WTC11 (cell line): ENCODE results near the gene FOXP1. TPM values are rescaled to one million over a fixed set of nuclear protein-coding genes. Genes with fewer than 3 reads are reported as not detected.

ENCODE experiments used
- ATAC-seq: fragments of 200-7000 bp; cut with Tn5 transposase; 2 replicates; pipeline ENCODE4 v1.10.0; 2021; ENCODE audit warnings: mild to moderate bottlenecking, moderate library complexity
- CTCF ChIA-PET: fragments of 300-600 bp; sonication (Branson Sonifier 250); formaldehyde crosslinking; loops from one replicate; lab custom pipeline; 2021; ENCODE audit warnings: antibody characterized with exemption; lab: Charles Lee
- POLR2A ChIA-PET: fragments of 350-600 bp; sonication (Branson Sonifier 250); formaldehyde crosslinking; loops from one replicate; lab custom pipeline; 2021; ENCODE audit warnings: antibody characterized with exemption; lab: Charles Lee
- DNase-seq: peaks from one replicate; pipeline ENCODE4 v3.0.0; 2021; ENCODE audit warnings: low spot score
- H3K27ac Mint-ChIP-seq: 2 replicates; pipeline ENCODE4 v1.8.0; 2021; ENCODE audit warnings: mixed read lengths
- H3K27me3 Mint-ChIP-seq: 2 replicates; pipeline ENCODE4 v1.8.0; 2021; ENCODE audit warnings: low read depth, mild to moderate bottlenecking, moderate library complexity, mixed read lengths
- H3K36me3 Mint-ChIP-seq: 2 replicates; pipeline ENCODE4 v1.8.0; 2021; ENCODE audit warnings: mixed read lengths
- H3K4me1 Mint-ChIP-seq: 2 replicates; pipeline ENCODE4 v1.8.0; 2022; ENCODE audit warnings: mixed read lengths
- H3K4me3 Mint-ChIP-seq: 2 replicates; pipeline ENCODE4 v1.8.0; 2021; ENCODE audit warnings: mild to moderate bottlenecking, moderate library complexity, mixed read lengths
- H3K9me3 Mint-ChIP-seq: 2 replicates; pipeline ENCODE4 v1.8.0; 2021; ENCODE audit warnings: mixed read lengths
- ARID4B ChIP-seq: sonication (generic); formaldehyde crosslinking; IDR thresholded peaks from 2 replicates; pipeline ENCODE4 v1.8.0; 2023; ENCODE audit warnings: missing genetic modification reagents, mild to moderate bottlenecking, borderline replicate concordance
- ATF1 ChIP-seq: sonication (generic); formaldehyde crosslinking; IDR thresholded peaks from 2 replicates; pipeline ENCODE4 v1.8.1; 2023; ENCODE audit warnings: mild to moderate bottlenecking, moderate library complexity, missing genetic modification reagents
- CBFB ChIP-seq: sonication (generic); formaldehyde crosslinking; IDR thresholded peaks from 2 replicates; pipeline ENCODE4 v1.8.1; 2022; ENCODE audit warnings: mild to moderate bottlenecking, low read depth, missing genetic modification reagents
- CREM ChIP-seq: sonication (generic); formaldehyde crosslinking; IDR thresholded peaks from 2 replicates; pipeline ENCODE4 v1.8.1; 2022; ENCODE audit warnings: mild to moderate bottlenecking, missing genetic modification reagents, moderate library complexity
- FOXP1 ChIP-seq: sonication (generic); formaldehyde crosslinking; IDR thresholded peaks from 2 replicates; pipeline ENCODE4 v1.8.0; 2022; ENCODE audit warnings: missing genetic modification reagents, mild to moderate bottlenecking, moderate library complexity, borderline replicate concordance
- GABPB1 ChIP-seq: sonication (generic); formaldehyde crosslinking; IDR thresholded peaks from 2 replicates; pipeline ENCODE4 v1.8.1; 2023; ENCODE audit warnings: mild to moderate bottlenecking, missing genetic modification reagents
- IRF2 ChIP-seq: sonication (generic); formaldehyde crosslinking; IDR thresholded peaks from 2 replicates; pipeline ENCODE4 v1.8.0; 2022; ENCODE audit warnings: low read depth, missing genetic modification reagents, borderline replicate concordance
- SMAD3 ChIP-seq: sonication (generic); formaldehyde crosslinking; IDR thresholded peaks from 2 replicates; pipeline ENCODE4 v1.8.0; 2022; ENCODE audit warnings: missing genetic modification reagents, mild to moderate bottlenecking, borderline replicate concordance
- STAT6 ChIP-seq: sonication (generic); formaldehyde crosslinking; conservative IDR thresholded peaks from 2 replicates; pipeline ENCODE4 v1.8.1; 2023; ENCODE audit warnings: mild to moderate bottlenecking, low read depth, missing genetic modification reagents, moderate library complexity
- TP53 ChIP-seq: sonication (generic); formaldehyde crosslinking; IDR thresholded peaks from 2 replicates; pipeline ENCODE4 v1.8.1; 2023; ENCODE audit warnings: mild to moderate bottlenecking, missing genetic modification reagents
- USF1 ChIP-seq: sonication (generic); formaldehyde crosslinking; IDR thresholded peaks from 2 replicates; pipeline ENCODE4 v1.8.0; 2022; ENCODE audit warnings: mild to moderate bottlenecking, missing genetic modification reagents
- ZNF232 ChIP-seq: sonication (generic); formaldehyde crosslinking; IDR thresholded peaks from 2 replicates; pipeline ENCODE4 v1.8.0; 2022; ENCODE audit warnings: mild to moderate bottlenecking, missing genetic modification reagents
- ZNF281 ChIP-seq: sonication (generic); formaldehyde crosslinking; IDR thresholded peaks from 2 replicates; pipeline ENCODE4 v1.8.0; 2023; ENCODE audit warnings: mild to moderate bottlenecking, missing genetic modification reagents
- ZNF317 ChIP-seq: sonication (generic); formaldehyde crosslinking; IDR thresholded peaks from 2 replicates; pipeline ENCODE4 v1.8.1; 2023; ENCODE audit warnings: low read depth, mild to moderate bottlenecking, moderate library complexity, missing genetic modification reagents, borderline replicate concordance
- ZNF396 ChIP-seq: fragments of 250-450 bp; sonication (Bioruptor Pico); IDR thresholded peaks from 2 replicates; pipeline ENCODE4 v1.8.0; 2021; ENCODE audit warnings: mild to moderate bottlenecking, moderate library complexity, borderline replicate concordance
- total RNA-seq: library from RNA; stranded (reverse); gene quantifications from 3 replicates; pipeline ENCODE4 v1.2.3, GENCODE V29; 2021
- TF ChIP-seq, protein P1 (sequence below): sonication (generic); formaldehyde crosslinking; IDR thresholded peaks from 2 replicates; pipeline ENCODE4 v1.8.1; 2022; ENCODE audit warnings: low read depth, mild to moderate bottlenecking, moderate library complexity, missing genetic modification reagents, borderline replicate concordance
- TF ChIP-seq, protein P2 (sequence below): sonication (generic); formaldehyde crosslinking; IDR thresholded peaks from 2 replicates; pipeline ENCODE4 v1.8.1; 2023; ENCODE audit warnings: mild to moderate bottlenecking, missing genetic modification reagents, moderate library complexity
- TF ChIP-seq, protein P3 (sequence below): sonication (generic); formaldehyde crosslinking; IDR thresholded peaks from 2 replicates; pipeline ENCODE4 v1.8.1; 2023; ENCODE audit warnings: mild to moderate bottlenecking, missing genetic modification reagents
- TF ChIP-seq, protein P4 (sequence below): sonication (generic); formaldehyde crosslinking; IDR thresholded peaks from 2 replicates; pipeline ENCODE4 v1.8.1; 2023; ENCODE audit warnings: mild to moderate bottlenecking, moderate library complexity, missing genetic modification reagents

Gene FOXP1
- total RNA-seq, 1 experiment from 2014 or later, result 25.8 TPM

- DNase-seq, result no peak
- CTCF ChIA-PET, result interaction anchor here (2.5 kb wide), 1 partner anchor 10 kb away, joined by 16 read pairs; no protein-coding TSS in a partner anchor
- TF ChIP-seq CBFB (CRISPR knock-in tag), result no peak
- TF ChIP-seq STAT6 (CRISPR knock-in tag), result no peak
- TF ChIP-seq TP53 (CRISPR knock-in tag), result no peak
- TF ChIP-seq, protein P1, sequence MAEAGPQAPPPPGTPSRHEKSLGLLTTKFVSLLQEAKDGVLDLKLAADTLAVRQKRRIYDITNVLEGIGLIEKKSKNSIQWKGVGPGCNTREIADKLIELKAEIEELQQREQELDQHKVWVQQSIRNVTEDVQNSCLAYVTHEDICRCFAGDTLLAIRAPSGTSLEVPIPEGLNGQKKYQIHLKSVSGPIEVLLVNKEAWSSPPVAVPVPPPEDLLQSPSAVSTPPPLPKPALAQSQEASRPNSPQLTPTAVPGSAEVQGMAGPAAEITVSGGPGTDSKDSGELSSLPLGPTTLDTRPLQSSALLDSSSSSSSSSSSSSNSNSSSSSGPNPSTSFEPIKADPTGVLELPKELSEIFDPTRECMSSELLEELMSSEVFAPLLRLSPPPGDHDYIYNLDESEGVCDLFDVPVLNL (CRISPR knock-in tag), result no peak
- TF ChIP-seq CREM (CRISPR knock-in tag), result no peak
- no peak for TF ChIP-seq FOXP1 (CRISPR knock-in tag)
- no peak for TF ChIP-seq ZNF281 (CRISPR knock-in tag)
- TF ChIP-seq, protein P2, sequence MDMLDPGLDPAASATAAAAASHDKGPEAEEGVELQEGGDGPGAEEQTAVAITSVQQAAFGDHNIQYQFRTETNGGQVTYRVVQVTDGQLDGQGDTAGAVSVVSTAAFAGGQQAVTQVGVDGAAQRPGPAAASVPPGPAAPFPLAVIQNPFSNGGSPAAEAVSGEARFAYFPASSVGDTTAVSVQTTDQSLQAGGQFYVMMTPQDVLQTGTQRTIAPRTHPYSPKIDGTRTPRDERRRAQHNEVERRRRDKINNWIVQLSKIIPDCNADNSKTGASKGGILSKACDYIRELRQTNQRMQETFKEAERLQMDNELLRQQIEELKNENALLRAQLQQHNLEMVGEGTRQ, result no peak
- no peak for TF ChIP-seq ZNF232 (CRISPR knock-in tag)
- no peak for TF ChIP-seq USF1 (CRISPR knock-in tag)
- TF ChIP-seq IRF2 (CRISPR knock-in tag), result no peak
- TF ChIP-seq, protein P3, sequence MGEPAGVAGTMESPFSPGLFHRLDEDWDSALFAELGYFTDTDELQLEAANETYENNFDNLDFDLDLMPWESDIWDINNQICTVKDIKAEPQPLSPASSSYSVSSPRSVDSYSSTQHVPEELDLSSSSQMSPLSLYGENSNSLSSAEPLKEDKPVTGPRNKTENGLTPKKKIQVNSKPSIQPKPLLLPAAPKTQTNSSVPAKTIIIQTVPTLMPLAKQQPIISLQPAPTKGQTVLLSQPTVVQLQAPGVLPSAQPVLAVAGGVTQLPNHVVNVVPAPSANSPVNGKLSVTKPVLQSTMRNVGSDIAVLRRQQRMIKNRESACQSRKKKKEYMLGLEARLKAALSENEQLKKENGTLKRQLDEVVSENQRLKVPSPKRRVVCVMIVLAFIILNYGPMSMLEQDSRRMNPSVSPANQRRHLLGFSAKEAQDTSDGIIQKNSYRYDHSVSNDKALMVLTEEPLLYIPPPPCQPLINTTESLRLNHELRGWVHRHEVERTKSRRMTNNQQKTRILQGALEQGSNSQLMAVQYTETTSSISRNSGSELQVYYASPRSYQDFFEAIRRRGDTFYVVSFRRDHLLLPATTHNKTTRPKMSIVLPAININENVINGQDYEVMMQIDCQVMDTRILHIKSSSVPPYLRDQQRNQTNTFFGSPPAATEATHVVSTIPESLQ (CRISPR knock-in tag), result no peak
- TF ChIP-seq ARID4B (CRISPR knock-in tag), result no peak
- TF ChIP-seq, protein P4, sequence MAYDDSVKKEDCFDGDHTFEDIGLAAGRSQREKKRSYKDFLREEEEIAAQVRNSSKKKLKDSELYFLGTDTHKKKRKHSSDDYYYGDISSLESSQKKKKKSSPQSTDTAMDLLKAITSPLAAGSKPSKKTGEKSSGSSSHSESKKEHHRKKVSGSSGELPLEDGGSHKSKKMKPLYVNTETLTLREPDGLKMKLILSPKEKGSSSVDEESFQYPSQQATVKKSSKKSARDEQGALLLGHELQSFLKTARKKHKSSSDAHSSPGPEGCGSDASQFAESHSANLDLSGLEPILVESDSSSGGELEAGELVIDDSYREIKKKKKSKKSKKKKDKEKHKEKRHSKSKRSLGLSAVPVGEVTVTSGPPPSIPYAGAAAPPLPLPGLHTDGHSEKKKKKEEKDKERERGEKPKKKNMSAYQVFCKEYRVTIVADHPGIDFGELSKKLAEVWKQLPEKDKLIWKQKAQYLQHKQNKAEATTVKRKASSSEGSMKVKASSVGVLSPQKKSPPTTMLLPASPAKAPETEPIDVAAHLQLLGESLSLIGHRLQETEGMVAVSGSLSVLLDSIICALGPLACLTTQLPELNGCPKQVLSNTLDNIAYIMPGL (CRISPR knock-in tag), result no peak
- TF ChIP-seq GABPB1 (CRISPR knock-in tag), result no peak
- no peak for TF ChIP-seq ZNF317 (CRISPR knock-in tag)
- TF ChIP-seq ATF1, result no peak
- TF ChIP-seq SMAD3, result no peak
- no peak for TF ChIP-seq ZNF396 (CRISPR knock-in tag)
- no peak for ATAC-seq
- Mint-ChIP-seq H3K4me1 (peaks cover 65% of the 10 kb centered on the region), H3K27me3 (no peaks in the 10 kb centered on the region), H3K9me3 (peaks cover 3% of the 10 kb centered on the region), H3K4me3 (no peak overlapping the region), H3K27ac (no peak overlapping the region), H3K36me3 (peaks cover 3% of the 10 kb centered on the region; the same call in 1 of the 2 replicates)
- POLR2A ChIA-PET, result no interaction called here
Measured at GRCh38 chr3:71387586-71387985, 195.9 kb downstream of the FOXP1 start.
